GM13976 (cell line): Measurements from ENCODE around the gene SPPL3.
"Not testable (repeated sequence)": the region's sequence is repeated elsewhere in the genome, so short reads cannot be mapped to it uniquely, and the experiment has no call there.

ENCODE experiments used
- DNase-seq: peaks from one replicate; pipeline ENCODE4 v3.0.0; 2012; ENCODE audit warnings: low spot score
- in situ Hi-C: fragments of 300-500 bp; cut with MboI; formaldehyde crosslinking; loops from one replicate; pipeline ENCODE4 v1.12.0; 2022; ENCODE audit warnings: low sequenced_read_pairs, mixed read lengths, inconsistent platforms; ENCODE audit not compliant: unreplicated experiment
- TF ChIP-seq, protein P1 (sequence below): IDR thresholded peaks from 2 replicates; pipeline ENCODE4 v1.5.1; 2012; ENCODE audit warnings: borderline replicate concordance, mild to moderate bottlenecking; ENCODE audit not compliant: insufficient read depth; ENCODE audit errors: extremely low read depth, missing control alignments, control extremely low read depth

The SPPL3 gene

DNA sequence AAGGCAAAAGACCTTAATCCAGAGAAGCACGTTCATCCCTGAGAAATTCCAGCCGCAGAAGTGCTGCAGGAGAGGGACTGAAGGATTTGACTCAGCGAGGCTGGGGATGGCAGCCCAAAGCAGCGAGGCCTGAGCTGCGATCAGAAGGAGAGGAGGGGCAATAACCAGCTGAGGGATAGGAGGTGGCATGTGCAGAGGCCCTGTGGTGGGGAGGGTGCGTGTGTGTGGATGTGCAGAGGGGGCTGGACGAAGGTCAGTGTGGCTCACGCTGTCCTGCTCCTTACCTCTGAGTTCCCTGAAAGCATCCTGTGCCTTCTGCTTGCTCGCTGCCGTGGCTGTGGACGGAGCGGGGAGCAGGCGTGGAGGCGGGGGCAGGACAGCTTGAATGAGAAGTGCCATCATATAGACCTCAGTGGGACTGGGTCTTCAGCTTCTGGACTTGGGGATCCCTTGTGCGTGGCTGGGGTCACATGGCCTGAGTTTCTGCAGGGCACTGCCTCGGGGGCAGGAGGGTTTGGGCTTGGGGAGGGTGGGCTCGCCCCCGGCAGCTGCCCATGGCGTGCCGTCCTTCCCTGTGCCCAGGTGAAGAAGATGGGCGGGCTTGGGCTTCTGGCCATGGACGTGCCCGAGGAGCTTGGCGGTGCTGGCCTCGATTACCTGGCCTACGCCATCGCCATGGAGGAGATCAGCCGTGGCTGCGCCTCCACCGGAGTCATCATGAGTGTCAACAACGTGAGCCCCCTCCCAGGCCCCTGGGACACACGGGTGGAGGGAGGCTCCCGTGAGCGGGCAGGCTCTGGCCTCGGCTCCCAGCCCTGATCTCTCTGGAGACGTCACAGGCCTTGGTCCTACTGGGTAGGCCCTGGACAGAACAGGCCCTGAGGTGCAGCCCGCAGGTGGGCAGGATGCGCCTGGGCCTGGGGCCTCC lies 167.5 kb downstream of the SPPL3 start:
- DNase-seq: peak; percentile 24
- TF ChIP-seq, protein P1, sequence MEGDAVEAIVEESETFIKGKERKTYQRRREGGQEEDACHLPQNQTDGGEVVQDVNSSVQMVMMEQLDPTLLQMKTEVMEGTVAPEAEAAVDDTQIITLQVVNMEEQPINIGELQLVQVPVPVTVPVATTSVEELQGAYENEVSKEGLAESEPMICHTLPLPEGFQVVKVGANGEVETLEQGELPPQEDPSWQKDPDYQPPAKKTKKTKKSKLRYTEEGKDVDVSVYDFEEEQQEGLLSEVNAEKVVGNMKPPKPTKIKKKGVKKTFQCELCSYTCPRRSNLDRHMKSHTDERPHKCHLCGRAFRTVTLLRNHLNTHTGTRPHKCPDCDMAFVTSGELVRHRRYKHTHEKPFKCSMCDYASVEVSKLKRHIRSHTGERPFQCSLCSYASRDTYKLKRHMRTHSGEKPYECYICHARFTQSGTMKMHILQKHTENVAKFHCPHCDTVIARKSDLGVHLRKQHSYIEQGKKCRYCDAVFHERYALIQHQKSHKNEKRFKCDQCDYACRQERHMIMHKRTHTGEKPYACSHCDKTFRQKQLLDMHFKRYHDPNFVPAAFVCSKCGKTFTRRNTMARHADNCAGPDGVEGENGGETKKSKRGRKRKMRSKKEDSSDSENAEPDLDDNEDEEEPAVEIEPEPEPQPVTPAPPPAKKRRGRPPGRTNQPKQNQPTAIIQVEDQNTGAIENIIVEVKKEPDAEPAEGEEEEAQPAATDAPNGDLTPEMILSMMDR: no peak
- in situ Hi-C loops: no loop called here

DNA sequence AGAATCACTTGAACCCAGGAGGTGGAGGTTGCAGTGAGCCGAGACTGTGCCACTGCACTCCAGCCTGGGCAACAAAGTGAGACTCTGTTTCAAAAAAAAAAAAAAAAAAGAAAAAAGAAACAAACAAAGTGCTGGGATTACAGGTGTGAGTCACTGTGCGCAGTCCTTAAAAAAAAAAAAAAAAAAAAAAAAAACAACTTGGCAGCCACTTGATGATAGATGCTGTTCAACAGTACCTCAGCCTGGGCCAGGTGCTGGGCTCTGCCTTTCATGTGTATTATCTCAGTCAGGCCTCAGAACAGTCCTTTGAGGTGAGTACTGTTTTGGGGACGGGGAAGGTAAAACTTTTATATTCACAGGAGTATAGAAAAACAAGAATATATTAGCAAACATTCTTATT lies 169.0 kb downstream of the SPPL3 start:
- in situ Hi-C loops: no loop called here
- TF ChIP-seq, protein P1: no peak
- no peak for DNase-seq

DNA sequence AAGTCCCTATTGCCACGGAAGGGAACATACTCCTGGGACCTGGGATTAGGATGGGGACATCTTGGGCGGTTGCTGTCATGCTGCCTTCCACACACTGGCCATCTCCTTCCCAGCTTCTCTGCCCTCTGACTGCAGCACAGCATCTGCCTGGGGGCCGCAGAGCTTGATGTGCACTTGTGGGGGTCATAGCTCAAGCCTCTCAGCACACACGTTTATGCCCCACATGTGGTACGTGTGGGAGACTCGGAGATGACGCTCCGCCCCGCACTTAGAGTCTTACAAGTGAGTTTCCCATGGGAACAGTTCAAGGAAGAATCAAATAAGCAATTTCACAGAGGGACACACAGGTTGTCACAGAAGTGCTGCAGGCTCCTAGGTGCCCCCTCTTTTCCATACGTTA lies 169.9 kb downstream of the SPPL3 start:
- TF ChIP-seq, protein P1: no peak
- in situ Hi-C loops: no loop called here
- no peak for DNase-seq

DNA sequence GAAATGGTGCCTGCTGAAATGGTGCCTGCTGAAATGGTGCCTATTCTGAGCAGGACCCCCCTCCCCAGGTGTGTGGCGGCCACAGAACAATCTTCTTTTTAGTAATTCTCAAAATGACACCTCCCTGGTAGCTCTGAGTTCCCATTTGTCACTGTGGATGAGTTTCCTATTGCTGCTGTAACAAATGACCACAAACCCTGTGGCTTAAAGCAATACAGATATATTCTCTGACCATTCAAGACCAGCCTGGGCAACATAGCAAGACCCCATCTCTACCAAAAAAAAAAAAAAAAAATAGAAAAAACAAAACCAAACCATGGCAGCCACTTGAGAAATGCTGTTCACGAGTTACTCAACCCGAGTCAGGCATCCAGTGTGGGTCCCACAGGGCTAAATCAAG lies 170.6 kb downstream of the SPPL3 start:
- DNase-seq: no peak
- TF ChIP-seq, protein P1: no peak
- in situ Hi-C loops: no loop called here

DNA sequence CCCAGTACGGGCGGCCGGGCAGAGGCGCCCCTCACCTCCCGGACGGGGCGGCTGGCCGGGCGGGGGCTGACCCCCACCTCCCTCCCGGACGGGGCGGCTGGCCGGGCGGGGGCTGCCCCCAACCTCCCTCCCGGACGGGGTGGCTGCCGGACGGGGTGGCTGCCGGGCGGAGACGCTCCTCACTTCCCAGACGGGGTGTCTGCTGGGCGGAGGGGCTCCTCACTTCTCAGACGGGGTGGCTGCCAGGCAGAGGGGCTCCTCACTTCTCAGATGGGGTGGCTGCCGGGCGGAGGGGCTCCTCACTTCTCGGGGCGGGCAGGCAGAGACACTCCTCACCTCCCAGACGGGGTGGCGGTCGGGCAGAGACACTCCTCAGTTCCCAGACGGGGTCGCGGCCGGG lies 172.0 kb downstream of the SPPL3 start:
- in situ Hi-C loops, DNase-seq: not testable (repeated sequence)

DNA sequence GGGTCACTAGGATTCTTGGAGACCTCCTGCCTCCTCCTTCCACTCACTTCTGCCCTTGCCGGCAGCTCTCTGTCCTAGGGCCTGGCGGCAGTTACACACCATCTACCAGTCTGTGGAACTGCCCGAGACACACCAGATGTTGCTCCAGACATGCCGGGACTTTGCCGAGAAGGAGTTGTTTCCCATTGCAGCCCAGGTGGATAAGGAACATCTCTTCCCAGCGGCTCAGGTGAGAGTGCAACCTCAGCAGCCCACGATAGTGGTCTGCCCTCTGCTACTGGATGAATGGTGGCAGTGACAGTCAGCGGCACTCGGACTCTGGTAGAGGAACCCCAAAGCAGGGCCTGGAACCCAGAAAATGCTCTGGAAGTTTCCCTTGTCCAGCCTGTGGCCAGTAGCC lies 177.2 kb downstream of the SPPL3 start:
- TF ChIP-seq, protein P1: no peak
- in situ Hi-C loops: no loop called here
- no peak for DNase-seq

DNA sequence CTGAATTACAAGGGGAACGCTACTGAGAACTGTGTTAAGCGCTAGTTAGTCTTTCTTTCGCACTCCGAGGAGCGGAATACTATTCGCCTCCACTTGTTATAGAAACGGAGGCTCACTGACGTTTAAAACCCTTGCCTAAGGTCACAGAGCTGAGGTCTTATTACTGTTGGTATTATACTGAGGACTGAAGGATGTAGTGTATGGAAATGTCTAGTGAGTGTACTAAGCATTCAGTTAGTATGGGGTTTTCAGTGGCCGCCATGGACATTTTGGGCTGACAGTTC lies 177.7 kb downstream of the SPPL3 start:
- TF ChIP-seq, protein P1: no peak
- in situ Hi-C loops: no loop called here
- DNase-seq: no peak
